Activated naive CD4-positive, alpha-beta T cell treated with Interleukin-2 at 50 U/mL for 16 hours (primary cell): ENCODE results near the gene PPT1.

Experiments
- DNase-seq: peaks from one replicate; pipeline ENCODE4 v3.0.0-alpha.2; 2020

PPT1 gene

DNA sequence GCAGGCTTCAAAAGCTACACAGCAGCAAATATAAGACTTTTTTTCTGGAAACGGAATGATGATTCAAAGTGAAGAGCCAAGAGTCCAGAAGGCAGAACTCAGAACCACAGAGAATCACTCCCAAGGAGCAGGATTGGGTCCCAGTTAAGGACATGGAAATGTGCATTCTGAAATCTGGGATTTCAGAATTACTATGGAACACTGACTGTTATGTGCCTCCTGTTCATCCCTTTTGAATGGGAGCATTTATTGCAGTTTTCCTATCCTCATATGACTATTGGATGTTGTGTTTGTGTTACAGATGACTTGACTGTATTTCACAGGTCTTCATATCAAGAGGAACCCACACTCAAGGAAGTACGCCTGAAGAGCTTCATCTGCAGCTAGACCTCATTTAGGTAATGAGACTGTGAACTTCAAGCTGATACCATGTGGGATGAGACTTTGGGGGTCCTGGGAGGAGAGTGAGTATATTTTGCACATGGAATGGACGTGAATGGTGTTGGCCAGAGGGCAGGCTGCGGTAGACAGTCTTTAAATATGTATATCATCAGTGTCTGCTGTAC lies 73.6 kb downstream of the PPT1 start:
- no peak for DNase-seq
